Myocyte (in vitro differentiated cells): ENCODE results near the gene CBLC. TPM values are rescaled to one million over a fixed set of nuclear protein-coding genes. Genes with fewer than 3 reads are reported as not detected.
A peak's percentile ranks its signal among the peaks of the same experiment; 100 is the strongest.
"Not testable (repeated sequence)": the region's sequence is repeated elsewhere in the genome, so short reads cannot be mapped to it uniquely, and the experiment has no call there.

Experiments used
- DNase-seq: peaks from one replicate; pipeline ENCODE4 v3.0.0-alpha.2; 2012; ENCODE audit warnings: low read depth
- total RNA-seq: library from RNA; depleted of rRNA; stranded (reverse); fragments of >200 nt; gene quantifications from 2 replicates; pipeline ENCODE4 v1.2.3, GENCODE V29; 2014

The CBLC gene
- total RNA-seq, 1 donor from 2014 or later: not detected

GRCh38 chr19:44817725-44818465 is 40.2 kb downstream of the CBLC start:
- DNase-seq: no peak

GRCh38 chr19:44818466-44819031 is 40.9 kb downstream of the CBLC start:
- no peak for DNase-seq

GRCh38 chr19:44819246-44819832 is 41.6 kb downstream of the CBLC start:
- DNase-seq: no peak

- DNase-seq: peak; percentile 86
Measured at GRCh38 chr19:44820648-44821609, 43.2 kb downstream of the CBLC start.

- no peak for DNase-seq
Measured at GRCh38 chr19:44822177-44822576, 44.5 kb downstream of the CBLC start.

- no peak for DNase-seq
Measured at GRCh38 chr19:44822670-44823372, 45.1 kb downstream of the CBLC start.

GRCh38 chr19:44823373-44823698 is 45.6 kb downstream of the CBLC start:
- DNase-seq: no peak

GRCh38 chr19:44824761-44825160 is 47.1 kb downstream of the CBLC start:
- DNase-seq: no peak

GRCh38 chr19:44832875-44833274 is 55.2 kb downstream of the CBLC start:
- not testable (repeated sequence) for DNase-seq

- not testable (repeated sequence) for DNase-seq
Measured at GRCh38 chr19:44834399-44834798, 56.7 kb downstream of the CBLC start.

- DNase-seq: no peak
Measured at GRCh38 chr19:44839276-44839675, 61.6 kb downstream of the CBLC start.

- no peak for DNase-seq
Measured at GRCh38 chr19:44840811-44841210, 63.1 kb downstream of the CBLC start.

- DNase-seq: no peak
Measured at GRCh38 chr19:44841231-44841630, 63.5 kb downstream of the CBLC start.

- no peak for DNase-seq
Measured at GRCh38 chr19:44845286-44845611, 67.6 kb downstream of the CBLC start.

GRCh38 chr19:44845612-44846454 is 68.1 kb downstream of the CBLC start, which contains the start of gene NECTIN2:
Gene NECTIN2, plus strand, starts transcription at chr19:44846297. Its CDS starts 229 bp downstream, at chr19:44846526.
- peak; percentile 98 for DNase-seq

- DNase-seq: no peak
Measured at GRCh38 chr19:44846455-44847143, 68.9 kb downstream of the CBLC start.

- DNase-seq: peak; percentile 51
Measured at GRCh38 chr19:44847144-44848035, 69.7 kb downstream of the CBLC start.

GRCh38 chr19:44848036-44848811 is 70.5 kb downstream of the CBLC start:
- DNase-seq: peak; percentile 56
